HepG2 (cell line): ENCODE results near the gene RNASE8. TPM values are rescaled to one million over a fixed set of nuclear protein-coding genes. Genes with fewer than 3 reads are reported as not detected.
A peak's percentile ranks its signal among the peaks of the same experiment; 100 is the strongest.

ENCODE experiments used
- DNMT1 ChIP-seq: sonication (generic); formaldehyde crosslinking; IDR thresholded peaks from 2 replicates; pipeline ENCODE4 v1.5.1; 2020; ENCODE audit warnings: mild to moderate bottlenecking, missing genetic modification reagents
- EHMT2 ChIP-seq: fragments of 200-600 bp; sonication (generic); IDR thresholded peaks from 2 replicates; pipeline ENCODE4 v1.7.0; 2017; ENCODE audit warnings: antibody characterized with exemption, low read depth, low read length, borderline replicate concordance
- FOSL2 ChIP-seq: sonication (generic); formaldehyde crosslinking; IDR thresholded peaks from 2 replicates; pipeline ENCODE4 v1.4.0; 2020; ENCODE audit warnings: missing genetic modification reagents
- GZF1 ChIP-seq: sonication (generic); formaldehyde crosslinking; IDR thresholded peaks from 2 replicates; pipeline ENCODE4 v1.5.1; 2020; ENCODE audit warnings: mild to moderate bottlenecking, missing genetic modification reagents
- HNF4A ChIP-seq: sonication (generic); formaldehyde crosslinking; IDR thresholded peaks from 2 replicates; pipeline ENCODE4 v1.4.0; 2020; ENCODE audit warnings: missing genetic modification reagents
- MED13 ChIP-seq: sonication (generic); formaldehyde crosslinking; IDR thresholded peaks from 2 replicates; pipeline ENCODE4 v1.5.0; 2020; ENCODE audit warnings: missing genetic modification reagents
- MIER2 ChIP-seq: IDR thresholded peaks from 2 replicates; pipeline ENCODE4 v1.6.1; 2016; ENCODE audit warnings: missing biosample characterization, missing genetic modification reagents
- MIXL1 ChIP-seq: IDR thresholded peaks from 2 replicates; pipeline ENCODE4 v1.6.1; 2016
- MLLT10 ChIP-seq: sonication (generic); formaldehyde crosslinking; IDR thresholded peaks from 2 replicates; pipeline ENCODE4 v1.4.0; 2020; ENCODE audit warnings: missing genetic modification reagents
- RBAK ChIP-seq: sonication (generic); formaldehyde crosslinking; IDR thresholded peaks from 2 replicates; pipeline ENCODE4 v1.5.1; 2020; ENCODE audit warnings: mild to moderate bottlenecking, missing genetic modification reagents
- SNAPC2 ChIP-seq: sonication (generic); formaldehyde crosslinking; IDR thresholded peaks from 2 replicates; pipeline ENCODE4 v1.8.1; 2022; ENCODE audit warnings: mild to moderate bottlenecking, missing genetic modification reagents
- SRF ChIP-seq: IDR thresholded peaks from 2 replicates; pipeline ENCODE4 v1.6.1; 2011; ENCODE audit warnings: mild to moderate bottlenecking, low read depth, low read length, moderate library complexity
- ZFY ChIP-seq: sonication (generic); formaldehyde crosslinking; IDR thresholded peaks from 2 replicates; pipeline ENCODE4 v1.4.0; 2020; ENCODE audit warnings: missing genetic modification reagents
- ZMYM4 ChIP-seq: sonication (generic); formaldehyde crosslinking; IDR thresholded peaks from 2 replicates; pipeline ENCODE4 v1.8.1; 2023; ENCODE audit warnings: mild to moderate bottlenecking, missing genetic modification reagents
- ZNF230 ChIP-seq: sonication (generic); formaldehyde crosslinking; IDR thresholded peaks from 2 replicates; pipeline ENCODE4 v1.4.0; 2020; ENCODE audit warnings: mild to moderate bottlenecking, missing genetic modification reagents
- ZNF335 ChIP-seq: sonication (generic); formaldehyde crosslinking; IDR thresholded peaks from 2 replicates; pipeline ENCODE4 v1.4.0; 2020; ENCODE audit warnings: missing genetic modification reagents
- ZNF367 ChIP-seq: sonication (generic); formaldehyde crosslinking; IDR thresholded peaks from 2 replicates; pipeline ENCODE4 v1.4.0; 2020; ENCODE audit warnings: missing genetic modification reagents, borderline replicate concordance
- ZNF792 ChIP-seq: IDR thresholded peaks from 2 replicates; pipeline ENCODE4 v1.6.1; 2016
- polyA plus RNA-seq, 8 experiments: library from polyadenylated mRNA; depleted of rRNA in 3 of 8; stranded (reverse) in 7 of 8; unstranded in 1 of 8; fragments of >200 nt; fragmentation: Illumina TruSeq in 4 of 8; extraction: Trizol in 4 of 8; gene quantifications; 2 replicates each; pipeline versions ENCODE4 v1.2.1 to v1.2.3, GENCODE V29; 2011 to 2016; ENCODE audit warnings: low read depth in 4 of 8, missing spikeins in 1 of 8, mixed read lengths in 1 of 8; ENCODE audit not compliant: insufficient read depth in 1 of 8
- total RNA-seq, 5 experiments: library from RNA; depleted of rRNA; stranded (reverse); fragments of >200 nt; fragmentation: Illumina TruSeq; extraction: Trizol; gene quantifications; 2 replicates each; pipeline ENCODE4 v1.2.3, GENCODE V29; 2016; ENCODE audit warnings: low read depth in 1 of 5
- TF ChIP-seq, protein P1 (sequence below): sonication (generic); formaldehyde crosslinking; IDR thresholded peaks from 2 replicates; pipeline ENCODE4 v1.4.0; 2020; ENCODE audit warnings: low read depth, missing genetic modification reagents
- TF ChIP-seq, protein P2 (sequence below): sonication (generic); formaldehyde crosslinking; conservative IDR thresholded peaks from 2 replicates; pipeline ENCODE4 v1.4.0; 2020; ENCODE audit warnings: missing genetic modification reagents
- TF ChIP-seq, protein P3 (sequence below): sonication (generic); formaldehyde crosslinking; IDR thresholded peaks from 2 replicates; pipeline ENCODE4 v1.4.0; 2020; ENCODE audit warnings: missing genetic modification reagents, borderline replicate concordance
- TF ChIP-seq, protein P4 (sequence below): sonication (generic); formaldehyde crosslinking; IDR thresholded peaks from 2 replicates; pipeline ENCODE4 v1.4.0; 2020; ENCODE audit warnings: mild to moderate bottlenecking, missing genetic modification reagents

Gene RNASE8
- total and polyA plus RNA-seq, 2 of the 13 experiments (the other 11 are each of a cell fraction or from before 2014, with no cell fraction given): not detected

DNA sequence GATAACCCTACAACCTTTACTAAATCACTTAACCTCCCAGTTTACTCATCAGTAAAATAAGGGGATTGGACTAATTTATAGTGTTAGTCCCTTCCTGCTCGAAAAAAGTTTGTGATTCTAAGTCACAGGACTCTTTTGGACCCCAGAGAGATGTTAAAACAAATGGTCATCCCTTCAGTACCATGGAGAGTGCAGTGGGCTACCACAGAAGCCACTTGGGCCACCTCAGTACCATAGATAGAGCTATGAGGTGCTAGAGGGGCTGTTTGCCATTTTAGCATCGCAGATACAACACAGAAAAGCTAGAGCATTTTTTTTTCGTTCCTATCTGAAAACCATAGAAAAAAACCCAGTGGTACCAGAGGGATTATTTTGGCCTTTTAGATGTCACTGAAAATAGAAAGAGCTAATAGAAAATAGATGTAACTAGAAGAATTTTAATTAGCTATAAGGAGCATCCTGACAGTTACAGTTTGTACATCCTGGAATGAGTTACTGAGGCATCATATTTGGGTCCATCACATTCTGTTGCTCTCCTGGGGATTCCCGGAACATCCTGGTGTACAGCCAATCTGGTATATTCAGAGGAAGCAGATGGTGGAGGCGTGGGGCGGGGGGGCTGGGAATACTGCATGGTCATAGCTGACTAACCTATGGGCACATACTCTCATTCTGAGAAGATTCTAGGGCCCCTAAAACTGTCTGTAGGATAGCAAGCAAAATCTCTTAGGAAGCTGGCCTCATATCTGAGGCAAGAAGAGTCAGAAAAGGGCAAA, 38.0 kb downstream of the RNASE8 start (continued):
- 0 out of 2 replicates have a peak, but pooled peaks have one; percentile 11 for TF ChIP-seq FOSL2 (CRISPR knock-in tag)
- TF ChIP-seq, protein P1, sequence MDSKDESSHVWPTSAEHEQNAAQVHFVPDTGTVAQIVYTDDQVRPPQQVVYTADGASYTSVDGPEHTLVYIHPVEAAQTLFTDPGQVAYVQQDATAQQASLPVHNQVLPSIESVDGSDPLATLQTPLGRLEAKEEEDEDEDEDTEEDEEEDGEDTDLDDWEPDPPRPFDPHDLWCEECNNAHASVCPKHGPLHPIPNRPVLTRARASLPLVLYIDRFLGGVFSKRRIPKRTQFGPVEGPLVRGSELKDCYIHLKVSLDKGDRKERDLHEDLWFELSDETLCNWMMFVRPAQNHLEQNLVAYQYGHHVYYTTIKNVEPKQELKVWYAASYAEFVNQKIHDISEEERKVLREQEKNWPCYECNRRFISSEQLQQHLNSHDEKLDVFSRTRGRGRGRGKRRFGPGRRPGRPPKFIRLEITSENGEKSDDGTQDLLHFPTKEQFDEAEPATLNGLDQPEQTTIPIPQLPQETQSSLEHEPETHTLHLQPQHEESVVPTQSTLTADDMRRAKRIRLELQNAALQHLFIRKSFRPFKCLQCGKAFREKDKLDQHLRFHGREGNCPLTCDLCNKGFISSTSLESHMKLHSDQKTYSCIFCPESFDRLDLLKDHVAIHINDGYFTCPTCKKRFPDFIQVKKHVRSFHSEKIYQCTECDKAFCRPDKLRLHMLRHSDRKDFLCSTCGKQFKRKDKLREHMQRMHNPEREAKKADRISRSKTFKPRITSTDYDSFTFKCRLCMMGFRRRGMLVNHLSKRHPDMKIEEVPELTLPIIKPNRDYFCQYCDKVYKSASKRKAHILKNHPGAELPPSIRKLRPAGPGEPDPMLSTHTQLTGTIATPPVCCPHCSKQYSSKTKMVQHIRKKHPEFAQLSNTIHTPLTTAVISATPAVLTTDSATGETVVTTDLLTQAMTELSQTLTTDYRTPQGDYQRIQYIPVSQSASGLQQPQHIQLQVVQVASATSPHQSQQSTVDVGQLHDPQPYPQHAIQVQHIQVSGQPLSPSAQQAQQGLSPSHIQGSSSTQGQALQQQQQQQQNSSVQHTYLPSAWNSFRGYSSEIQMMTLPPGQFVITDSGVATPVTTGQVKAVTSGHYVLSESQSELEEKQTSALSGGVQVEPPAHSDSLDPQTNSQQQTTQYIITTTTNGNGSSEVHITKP (CRISPR knock-in tag): 0 out of 2 replicates have a peak, but pooled peaks have one; percentile 41
- no peak for TF ChIP-seq MED13 (CRISPR knock-in tag)
- no peak for TF ChIP-seq ZMYM4 (CRISPR knock-in tag)
- TF ChIP-seq SNAPC2 (CRISPR knock-in tag): no peak
- TF ChIP-seq DNMT1: no peak
- 0 out of 2 replicates have a peak, but pooled peaks have one; percentile 6 for TF ChIP-seq MIXL1 (CRISPR knock-in tag)
- no peak for TF ChIP-seq RBAK
- TF ChIP-seq GZF1 (CRISPR knock-in tag): no peak
- TF ChIP-seq ZFY: 0 out of 2 replicates have a peak, but pooled peaks have one; percentile 26
- TF ChIP-seq SRF: no peak
- no peak for TF ChIP-seq HNF4A (CRISPR knock-in tag)
- TF ChIP-seq, protein P2, sequence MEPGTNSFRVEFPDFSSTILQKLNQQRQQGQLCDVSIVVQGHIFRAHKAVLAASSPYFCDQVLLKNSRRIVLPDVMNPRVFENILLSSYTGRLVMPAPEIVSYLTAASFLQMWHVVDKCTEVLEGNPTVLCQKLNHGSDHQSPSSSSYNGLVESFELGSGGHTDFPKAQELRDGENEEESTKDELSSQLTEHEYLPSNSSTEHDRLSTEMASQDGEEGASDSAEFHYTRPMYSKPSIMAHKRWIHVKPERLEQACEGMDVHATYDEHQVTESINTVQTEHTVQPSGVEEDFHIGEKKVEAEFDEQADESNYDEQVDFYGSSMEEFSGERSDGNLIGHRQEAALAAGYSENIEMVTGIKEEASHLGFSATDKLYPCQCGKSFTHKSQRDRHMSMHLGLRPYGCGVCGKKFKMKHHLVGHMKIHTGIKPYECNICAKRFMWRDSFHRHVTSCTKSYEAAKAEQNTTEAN (CRISPR knock-in tag): peak; percentile 54; the same call in 1 of the 2 replicates
- TF ChIP-seq MLLT10 (CRISPR knock-in tag): no peak
- peak; percentile 84; the same call in 1 of the 2 replicates for TF ChIP-seq EHMT2
- TF ChIP-seq MIER2: peak; percentile 97
- 0 out of 2 replicates have a peak, but pooled peaks have one; percentile 20 for TF ChIP-seq ZNF792
- TF ChIP-seq, protein P3, sequence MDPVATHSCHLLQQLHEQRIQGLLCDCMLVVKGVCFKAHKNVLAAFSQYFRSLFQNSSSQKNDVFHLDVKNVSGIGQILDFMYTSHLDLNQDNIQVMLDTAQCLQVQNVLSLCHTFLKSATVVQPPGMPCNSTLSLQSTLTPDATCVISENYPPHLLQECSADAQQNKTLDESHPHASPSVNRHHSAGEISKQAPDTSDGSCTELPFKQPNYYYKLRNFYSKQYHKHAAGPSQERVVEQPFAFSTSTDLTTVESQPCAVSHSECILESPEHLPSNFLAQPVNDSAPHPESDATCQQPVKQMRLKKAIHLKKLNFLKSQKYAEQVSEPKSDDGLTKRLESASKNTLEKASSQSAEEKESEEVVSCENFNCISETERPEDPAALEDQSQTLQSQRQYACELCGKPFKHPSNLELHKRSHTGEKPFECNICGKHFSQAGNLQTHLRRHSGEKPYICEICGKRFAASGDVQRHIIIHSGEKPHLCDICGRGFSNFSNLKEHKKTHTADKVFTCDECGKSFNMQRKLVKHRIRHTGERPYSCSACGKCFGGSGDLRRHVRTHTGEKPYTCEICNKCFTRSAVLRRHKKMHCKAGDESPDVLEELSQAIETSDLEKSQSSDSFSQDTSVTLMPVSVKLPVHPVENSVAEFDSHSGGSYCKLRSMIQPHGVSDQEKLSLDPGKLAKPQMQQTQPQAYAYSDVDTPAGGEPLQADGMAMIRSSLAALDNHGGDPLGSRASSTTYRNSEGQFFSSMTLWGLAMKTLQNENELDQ (CRISPR knock-in tag): 0 out of 2 replicates have a peak, but pooled peaks have one; percentile 34
- TF ChIP-seq ZNF335 (CRISPR knock-in tag): peak; percentile 46; the same call in 1 of the 2 replicates
- TF ChIP-seq, protein P4, sequence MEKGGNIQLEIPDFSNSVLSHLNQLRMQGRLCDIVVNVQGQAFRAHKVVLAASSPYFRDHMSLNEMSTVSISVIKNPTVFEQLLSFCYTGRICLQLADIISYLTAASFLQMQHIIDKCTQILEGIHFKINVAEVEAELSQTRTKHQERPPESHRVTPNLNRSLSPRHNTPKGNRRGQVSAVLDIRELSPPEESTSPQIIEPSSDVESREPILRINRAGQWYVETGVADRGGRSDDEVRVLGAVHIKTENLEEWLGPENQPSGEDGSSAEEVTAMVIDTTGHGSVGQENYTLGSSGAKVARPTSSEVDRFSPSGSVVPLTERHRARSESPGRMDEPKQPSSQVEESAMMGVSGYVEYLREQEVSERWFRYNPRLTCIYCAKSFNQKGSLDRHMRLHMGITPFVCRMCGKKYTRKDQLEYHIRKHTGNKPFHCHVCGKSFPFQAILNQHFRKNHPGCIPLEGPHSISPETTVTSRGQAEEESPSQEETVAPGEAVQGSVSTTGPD: no peak
- TF ChIP-seq ZNF367 (CRISPR knock-in tag): 0 out of 2 replicates have a peak, but pooled peaks have one; percentile 27
- TF ChIP-seq ZNF230: no peak
